Measurements from ENCODE around the gene ALLC.

- TF ChIP-seq EZH2phosphoT487 (IDR thresholded peaks at IDR 0.05; ENCODE audit: low read depth, severe bottlenecking, unreplicated experiment), result no peak
- TF ChIP-seq, protein P1, sequence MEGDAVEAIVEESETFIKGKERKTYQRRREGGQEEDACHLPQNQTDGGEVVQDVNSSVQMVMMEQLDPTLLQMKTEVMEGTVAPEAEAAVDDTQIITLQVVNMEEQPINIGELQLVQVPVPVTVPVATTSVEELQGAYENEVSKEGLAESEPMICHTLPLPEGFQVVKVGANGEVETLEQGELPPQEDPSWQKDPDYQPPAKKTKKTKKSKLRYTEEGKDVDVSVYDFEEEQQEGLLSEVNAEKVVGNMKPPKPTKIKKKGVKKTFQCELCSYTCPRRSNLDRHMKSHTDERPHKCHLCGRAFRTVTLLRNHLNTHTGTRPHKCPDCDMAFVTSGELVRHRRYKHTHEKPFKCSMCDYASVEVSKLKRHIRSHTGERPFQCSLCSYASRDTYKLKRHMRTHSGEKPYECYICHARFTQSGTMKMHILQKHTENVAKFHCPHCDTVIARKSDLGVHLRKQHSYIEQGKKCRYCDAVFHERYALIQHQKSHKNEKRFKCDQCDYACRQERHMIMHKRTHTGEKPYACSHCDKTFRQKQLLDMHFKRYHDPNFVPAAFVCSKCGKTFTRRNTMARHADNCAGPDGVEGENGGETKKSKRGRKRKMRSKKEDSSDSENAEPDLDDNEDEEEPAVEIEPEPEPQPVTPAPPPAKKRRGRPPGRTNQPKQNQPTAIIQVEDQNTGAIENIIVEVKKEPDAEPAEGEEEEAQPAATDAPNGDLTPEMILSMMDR (IDR thresholded peaks at IDR 0.05; ENCODE audit: poor library complexity), result no peak
Observed at GRCh38 chr2:3666613-3666975, 8.6 kb downstream of the ALLC start.

All from hepatocyte (in vitro differentiated cells).